Measurements from ENCODE around the gene DGAT2. TPM values are rescaled to one million over a fixed set of nuclear protein-coding genes. Genes with fewer than 3 reads are reported as not detected.

The DGAT2 gene
- total RNA-seq, 1 donor, result 3.6 TPM

- H3K4me2 ChIP-seq (ENCODE audit: insufficient read depth, low read length), result no peak overlapping the region
- no peak for DNase-seq (ENCODE audit: insufficient read length, low spot score, missing footprints)
- no peaks in the 10 kb centered on the region for H4K20me1 ChIP-seq (ENCODE audit: insufficient read depth, low read length)
- H3K36me3 ChIP-seq (ENCODE audit: insufficient read depth, low read length), result no peaks in the 10 kb centered on the region
- peaks cover 28% of the 10 kb centered on the region for H3K4me1 ChIP-seq (ENCODE audit: insufficient read depth, low read length)
- TF ChIP-seq CTCF (IDR thresholded peaks at IDR 0.05; ENCODE audit: extremely low read depth, low read depth, low read length), result no peak
- H3K27ac ChIP-seq (ENCODE audit: low read depth, low read length), result no peak overlapping the region
- peaks cover 31% of the 10 kb centered on the region for H3K27me3 ChIP-seq (ENCODE audit: insufficient read depth, low read length)
- H3K79me2 ChIP-seq (ENCODE audit: insufficient read depth, low read length), result no peaks in the 10 kb centered on the region
- no peak overlapping the region for H3K4me3 ChIP-seq (ENCODE audit: insufficient read depth, low read length)
- no peak overlapping the region for H2AFZ ChIP-seq (ENCODE audit: low read length)
- no peaks in the 10 kb centered on the region for H3K9me3 ChIP-seq (ENCODE audit: low read depth, low read length)
Observed at GRCh38 chr11:75767228-75767572, 1.4 kb upstream of the DGAT2 start.

- H3K4me3 ChIP-seq (ENCODE audit: insufficient read depth, low read length), result peak overlapping the region; percentile 73
- peaks cover 31% of the 10 kb centered on the region for H3K27me3 ChIP-seq (ENCODE audit: insufficient read depth, low read length)
Observed at GRCh38 chr11:75767793-75768111, 826 bp upstream of the DGAT2 start.

GRCh38 chr11:75768909-75769771 is 562 bp downstream of the DGAT2 start:
- H4K20me1 ChIP-seq (ENCODE audit: insufficient read depth, low read length), result no peaks in the 10 kb centered on the region
- H3K36me3 ChIP-seq (ENCODE audit: insufficient read depth, low read length), result no peaks in the 10 kb centered on the region
- H3K79me2 ChIP-seq (ENCODE audit: insufficient read depth, low read length), result no peaks in the 10 kb centered on the region
- H3K4me3 ChIP-seq (ENCODE audit: insufficient read depth, low read length), result peak overlapping the region; percentile 73
- H3K9me3 ChIP-seq (ENCODE audit: low read depth, low read length), result no peaks in the 10 kb centered on the region
- peak overlapping the region; percentile 86 for H3K4me2 ChIP-seq (ENCODE audit: insufficient read depth, low read length)
- DNase-seq (ENCODE audit: insufficient read length, low spot score, missing footprints), result peak; percentile 72
- H3K27ac ChIP-seq (ENCODE audit: low read depth, low read length), result no peak overlapping the region
- H2AFZ ChIP-seq (ENCODE audit: low read length), result peak overlapping the region; percentile 87
- TF ChIP-seq CTCF (IDR thresholded peaks at IDR 0.05; ENCODE audit: extremely low read depth, low read depth, low read length), result no peak
- peaks cover 23% of the 10 kb centered on the region for H3K4me1 ChIP-seq (ENCODE audit: insufficient read depth, low read length)
- peaks cover 31% of the 10 kb centered on the region for H3K27me3 ChIP-seq (ENCODE audit: insufficient read depth, low read length)

More at GRCh38 chr11:75767793-75768111, 826 bp upstream of the DGAT2 start:
- H3K27ac ChIP-seq (ENCODE audit: low read depth, low read length), result no peak overlapping the region
- DNase-seq (ENCODE audit: insufficient read length, low spot score, missing footprints), result no peak
- H4K20me1 ChIP-seq (ENCODE audit: insufficient read depth, low read length), result no peaks in the 10 kb centered on the region
- peaks cover 28% of the 10 kb centered on the region for H3K4me1 ChIP-seq (ENCODE audit: insufficient read depth, low read length)
- H3K36me3 ChIP-seq (ENCODE audit: insufficient read depth, low read length), result no peaks in the 10 kb centered on the region
- H3K79me2 ChIP-seq (ENCODE audit: insufficient read depth, low read length), result no peaks in the 10 kb centered on the region
- H2AFZ ChIP-seq (ENCODE audit: low read length), result no peak overlapping the region
- H3K9me3 ChIP-seq (ENCODE audit: low read depth, low read length), result no peaks in the 10 kb centered on the region
- H3K4me2 ChIP-seq (ENCODE audit: insufficient read depth, low read length), result peak overlapping the region; percentile 86
- no peak for TF ChIP-seq CTCF (IDR thresholded peaks at IDR 0.05; ENCODE audit: extremely low read depth, low read depth, low read length)

GRCh38 chr11:75770102-75770501 is 1.5 kb downstream of the DGAT2 start:
- Histone ChIP-seq H3K4me2 (ENCODE audit: insufficient read depth, low read length) (no peak overlapping the region), H3K9me3 (ENCODE audit: low read depth, low read length) (no peaks in the 10 kb centered on the region), H3K36me3 (ENCODE audit: insufficient read depth, low read length) (no peaks in the 10 kb centered on the region), H3K4me1 (ENCODE audit: insufficient read depth, low read length) (peaks cover 23% of the 10 kb centered on the region), H4K20me1 (ENCODE audit: insufficient read depth, low read length) (no peaks in the 10 kb centered on the region), H3K27ac (ENCODE audit: low read depth, low read length) (no peak overlapping the region), H3K79me2 (ENCODE audit: insufficient read depth, low read length) (no peaks in the 10 kb centered on the region), H2AFZ (ENCODE audit: low read length) (no peak overlapping the region), H3K27me3 (ENCODE audit: insufficient read depth, low read length) (peaks cover 31% of the 10 kb centered on the region), H3K4me3 (ENCODE audit: insufficient read depth, low read length) (no peak overlapping the region)
- no peak for TF ChIP-seq CTCF (IDR thresholded peaks at IDR 0.05; ENCODE audit: extremely low read depth, low read depth, low read length)
- DNase-seq (ENCODE audit: insufficient read length, low spot score, missing footprints), result peak; percentile 68

Measured in osteoblast (primary cell).